BJ (cell line): ENCODE data around the gene MVB12B. TPM values are rescaled to one million over a fixed set of nuclear protein-coding genes. Genes with fewer than 3 reads are reported as not detected.

Source experiments
- CTCF ChIA-PET: fragments of 350-600 bp; formaldehyde crosslinking; extraction: SDS; loops from one replicate; lab custom pipeline; 2021; ENCODE audit warnings: antibody characterized with exemption, inconsistent platforms; lab: Yijun Ruan, JAX
- POLR2A ChIA-PET: fragments of 300-600 bp; sonication (Branson Sonifier 250); formaldehyde crosslinking; extraction: SDS; loops from one replicate; lab custom pipeline; 2021; ENCODE audit warnings: antibody characterized with exemption; lab: Charles Lee
- DNase-seq: peaks from one replicate; pipeline ENCODE4 v3.0.0-alpha.2; 2011; ENCODE audit warnings: low read depth
- H3K27me3 ChIP-seq: 2 replicates; pipeline ENCODE4 v1.6.0; 2011; ENCODE audit warnings: low read length; ENCODE audit not compliant: control insufficient read depth, insufficient read depth
- H3K36me3 ChIP-seq: 2 replicates; pipeline ENCODE4 v1.5.1; 2011; ENCODE audit warnings: low read length; ENCODE audit not compliant: control insufficient read depth, insufficient read depth
- H3K4me3 ChIP-seq: 2 replicates; pipeline ENCODE4 v1.5.1; 2011; ENCODE audit warnings: low read depth, mild to moderate bottlenecking, control low read depth, low read length
- polyA plus RNA-seq: library from polyadenylated mRNA; depleted of rRNA; stranded (reverse); fragments of >200 nt; gene quantifications from 2 replicates; pipeline ENCODE4 v1.2.3, GENCODE V29; 2011
- TF ChIP-seq, protein P1 (sequence below): IDR thresholded peaks from 2 replicates; pipeline ENCODE4 v1.5.1; 2011; ENCODE audit warnings: low read depth, mild to moderate bottlenecking, control low read depth, inconsistent platforms, low read length, moderate library complexity; ENCODE audit not compliant: insufficient read depth

MVB12B gene
- polyA plus RNA-seq, 1 experiment, result 2.7 TPM

- H3K4me3 ChIP-seq, result no peak overlapping the region
- H3K27me3 ChIP-seq, result no peaks in the 10 kb centered on the region
- no peaks in the 10 kb centered on the region; the same call in 1 of the 2 replicates for H3K36me3 ChIP-seq
- TF ChIP-seq, protein P1, sequence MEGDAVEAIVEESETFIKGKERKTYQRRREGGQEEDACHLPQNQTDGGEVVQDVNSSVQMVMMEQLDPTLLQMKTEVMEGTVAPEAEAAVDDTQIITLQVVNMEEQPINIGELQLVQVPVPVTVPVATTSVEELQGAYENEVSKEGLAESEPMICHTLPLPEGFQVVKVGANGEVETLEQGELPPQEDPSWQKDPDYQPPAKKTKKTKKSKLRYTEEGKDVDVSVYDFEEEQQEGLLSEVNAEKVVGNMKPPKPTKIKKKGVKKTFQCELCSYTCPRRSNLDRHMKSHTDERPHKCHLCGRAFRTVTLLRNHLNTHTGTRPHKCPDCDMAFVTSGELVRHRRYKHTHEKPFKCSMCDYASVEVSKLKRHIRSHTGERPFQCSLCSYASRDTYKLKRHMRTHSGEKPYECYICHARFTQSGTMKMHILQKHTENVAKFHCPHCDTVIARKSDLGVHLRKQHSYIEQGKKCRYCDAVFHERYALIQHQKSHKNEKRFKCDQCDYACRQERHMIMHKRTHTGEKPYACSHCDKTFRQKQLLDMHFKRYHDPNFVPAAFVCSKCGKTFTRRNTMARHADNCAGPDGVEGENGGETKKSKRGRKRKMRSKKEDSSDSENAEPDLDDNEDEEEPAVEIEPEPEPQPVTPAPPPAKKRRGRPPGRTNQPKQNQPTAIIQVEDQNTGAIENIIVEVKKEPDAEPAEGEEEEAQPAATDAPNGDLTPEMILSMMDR, result no peak
- POLR2A ChIA-PET, result no interaction called here
- no peak for DNase-seq
- CTCF ChIA-PET, result interaction anchor here (0.5 to 1.5 kb wide), 5 partner anchors 8 to 1068 kb away, joined by 3 to 6 read pairs (median 4); no protein-coding TSS in a partner anchor
Measured at GRCh38 chr9:126456441-126457174, 130.0 kb downstream of the MVB12B start.

DNA sequence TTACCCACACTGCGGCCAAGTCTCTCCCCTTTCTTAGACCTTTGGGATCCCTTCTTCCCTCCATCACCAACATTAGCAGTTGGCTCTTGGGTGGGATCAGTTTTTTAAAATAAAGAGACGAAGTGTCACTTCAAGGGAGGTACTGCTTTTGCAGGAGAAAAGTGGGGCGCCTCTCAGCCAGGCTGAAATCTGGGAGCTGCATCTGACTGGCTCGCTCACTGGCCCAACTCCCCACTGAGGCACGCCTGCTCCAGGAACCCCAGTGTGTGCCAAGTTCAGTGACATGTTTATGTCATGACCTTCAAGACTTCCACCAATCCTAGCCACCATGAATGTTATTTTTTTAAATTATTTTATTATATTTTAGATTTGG is 130.5 kb downstream of the MVB12B start:
- Histone ChIP-seq H3K4me3 (no peak overlapping the region), H3K27me3 (no peaks in the 10 kb centered on the region), H3K36me3 (no peaks in the 10 kb centered on the region; the same call in 1 of the 2 replicates)
- CTCF ChIA-PET, result interaction anchor here (1.1 to 1.5 kb wide), 2 partner anchors 15 to 25 kb away, joined by 3 to 6 read pairs; no protein-coding TSS in a partner anchor
- POLR2A ChIA-PET, result no interaction called here
- no peak for DNase-seq
- TF ChIP-seq, protein P1, result no peak

DNA sequence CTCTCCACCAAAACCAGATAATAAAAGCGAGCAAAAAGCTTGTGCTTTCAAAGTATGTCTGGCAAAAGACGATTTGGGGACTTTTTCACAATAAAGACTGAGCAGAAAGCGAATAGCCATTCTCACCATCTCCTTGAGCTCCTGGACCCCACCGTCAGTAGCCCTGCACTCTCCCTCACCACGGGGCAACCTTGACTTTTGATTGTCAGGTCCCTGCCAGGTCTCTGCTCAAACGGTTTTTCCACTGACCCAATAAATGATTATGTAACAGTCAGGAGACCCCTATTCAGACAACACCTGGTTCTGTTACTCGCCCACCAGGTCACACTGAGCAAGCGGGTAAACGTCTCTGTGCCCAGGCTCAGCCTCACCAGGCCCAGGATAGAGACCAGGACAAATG is 131.3 kb downstream of the MVB12B start:
- TF ChIP-seq, protein P1, result no peak
- CTCF ChIA-PET, result interaction anchor here (1.5 kb wide), 1 partner anchor 25 kb away, joined by 3 read pairs; no protein-coding TSS in a partner anchor
- POLR2A ChIA-PET, result no interaction called here
- no peaks in the 10 kb centered on the region for H3K27me3 ChIP-seq
- no peak overlapping the region for H3K4me3 ChIP-seq
- DNase-seq, result no peak
- H3K36me3 ChIP-seq, result no peaks in the 10 kb centered on the region

DNA sequence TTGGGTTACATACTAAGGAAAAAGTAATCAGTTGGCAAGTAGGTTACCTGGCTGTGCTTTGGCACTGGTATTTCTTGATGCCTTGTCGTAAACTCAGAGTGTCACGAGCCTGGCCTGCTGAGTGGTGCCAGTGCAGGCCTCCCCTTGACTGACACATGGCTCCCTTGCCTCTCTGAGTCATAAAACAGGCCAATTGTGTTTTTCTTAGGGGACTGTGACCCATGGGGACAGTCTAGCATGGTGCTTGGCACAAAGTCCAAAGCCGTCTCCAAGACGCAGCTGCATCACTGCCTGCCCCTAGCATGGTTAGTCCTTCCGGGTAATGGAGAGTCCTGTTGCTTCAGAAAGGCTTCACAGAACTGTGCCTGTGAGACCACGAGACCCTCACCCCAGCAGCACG is 132.5 kb downstream of the MVB12B start:
- ChIA-PET CTCF (no interaction called here), POLR2A (no interaction called here)
- H3K4me3 ChIP-seq, result no peak overlapping the region
- DNase-seq, result no peak
- TF ChIP-seq, protein P1, result no peak
- no peaks in the 10 kb centered on the region for H3K36me3 ChIP-seq
- no peaks in the 10 kb centered on the region for H3K27me3 ChIP-seq

- CTCF ChIA-PET, result no interaction called here
- POLR2A ChIA-PET, result no interaction called here
Measured at GRCh38 chr9:126459546-126459945, 132.9 kb downstream of the MVB12B start.

More at GRCh38 chr9:126459546-126459945, 132.9 kb downstream of the MVB12B start:
- Histone ChIP-seq H3K27me3 (no peaks in the 10 kb centered on the region), H3K36me3 (no peaks in the 10 kb centered on the region), H3K4me3 (no peak overlapping the region)
- DNase-seq, result no peak
- TF ChIP-seq, protein P1, result no peak
